Endodermal cell (in vitro differentiated cells): ENCODE results near the gene LYSMD3. TPM values are rescaled to one million over a fixed set of nuclear protein-coding genes. Genes with fewer than 3 reads are reported as not detected.

Source experiments
- DNase-seq: peaks from one replicate; pipeline ENCODE4 v3.0.0-alpha.2; 2017
- H3K27ac ChIP-seq: 2 replicates; pipeline ENCODE4 v1.5.1; 2013; ENCODE audit warnings: mild to moderate bottlenecking, low read depth, low read length, moderate library complexity
- H3K27me3 ChIP-seq: 2 replicates; pipeline ENCODE4 v1.6.1; 2013; ENCODE audit warnings: mild to moderate bottlenecking, low read length, moderate library complexity; ENCODE audit not compliant: insufficient read depth, control insufficient read depth, poor library complexity, severe bottlenecking
- H3K36me3 ChIP-seq: 2 replicates; pipeline ENCODE4 v1.7.0; 2013; ENCODE audit warnings: mild to moderate bottlenecking, low read length, moderate library complexity; ENCODE audit not compliant: control insufficient read depth, insufficient read depth
- H3K4me1 ChIP-seq: one replicate; pipeline ENCODE4 v1.7.0; 2013; ENCODE audit warnings: low read length; ENCODE audit not compliant: control insufficient read depth, insufficient read depth
- H3K4me3 ChIP-seq: 2 replicates; pipeline ENCODE4 v1.5.1; 2013; ENCODE audit warnings: mild to moderate bottlenecking, low read length, moderate library complexity
- H3K9ac ChIP-seq: 2 replicates; pipeline ENCODE4 v1.6.1; 2013; ENCODE audit warnings: mild to moderate bottlenecking, low read length, moderate library complexity; ENCODE audit not compliant: poor library complexity, severe bottlenecking; ENCODE audit errors: extremely low read depth
- H3K9me3 ChIP-seq: 2 replicates; pipeline ENCODE4 v1.6.1; 2013; ENCODE audit warnings: mild to moderate bottlenecking, low read length, moderate library complexity; ENCODE audit not compliant: control insufficient read depth
- H3K27ac Mint-ChIP-seq: 2 replicates; pipeline ENCODE4 v1.8.0; 2020; ENCODE audit warnings: mixed read lengths
- H3K27me3 Mint-ChIP-seq: 2 replicates; pipeline ENCODE4 v1.8.0; 2021; ENCODE audit warnings: mild to moderate bottlenecking, mixed read lengths; ENCODE audit not compliant: insufficient read depth
- H3K36me3 Mint-ChIP-seq: 2 replicates; pipeline ENCODE4 v1.8.0; 2020; ENCODE audit warnings: low read depth, mixed read lengths
- H3K4me1 Mint-ChIP-seq: 2 replicates; pipeline ENCODE4 v1.8.0; 2020; ENCODE audit warnings: mixed read lengths
- H3K4me3 Mint-ChIP-seq: 2 replicates; pipeline ENCODE4 v1.8.0; 2020; ENCODE audit warnings: mild to moderate bottlenecking, moderate library complexity, mixed read lengths
- H3K9me3 Mint-ChIP-seq: 2 replicates; pipeline ENCODE4 v1.8.0; 2020; ENCODE audit warnings: mild to moderate bottlenecking, mixed read lengths
- WGBS, 2 experiments: methylation state at CpG; one replicate each; pipeline versions ENCODE4 v1.1.5 to v1.1.7; 2013; ENCODE audit warnings: missing lambda C conversion rate in 2 of 2, mixed read lengths in 1 of 2; ENCODE audit not compliant: insufficient coverage in 1 of 2, insufficient read length in 1 of 2; 5-methylcytosine and 5-hydroxymethylcytosine counted together
- total RNA-seq, 2 donors: library from RNA; stranded (reverse); fragmentation: NEBNext Ultra II Directional in 1 of 2; extraction: Animal tissue kit (Norgen Biotek cat#: 25700) in 1 of 2; gene quantifications; 2 replicates in 1 of 2; 3 replicates in 1 of 2; pipeline ENCODE4 v1.2.1, GENCODE V29; 2021
- TF ChIP-seq, protein P1 (sequence below): fragments of 200-600 bp; sonication (generic); conservative IDR thresholded peaks from 2 replicates; pipeline ENCODE4 v1.5.0; 2021; ENCODE audit warnings: antibody characterized with exemption, mild to moderate bottlenecking

The LYSMD3 gene
- total RNA-seq, 2 donors from 2014 or later = 18.2 to 18.7 TPM

DNA sequence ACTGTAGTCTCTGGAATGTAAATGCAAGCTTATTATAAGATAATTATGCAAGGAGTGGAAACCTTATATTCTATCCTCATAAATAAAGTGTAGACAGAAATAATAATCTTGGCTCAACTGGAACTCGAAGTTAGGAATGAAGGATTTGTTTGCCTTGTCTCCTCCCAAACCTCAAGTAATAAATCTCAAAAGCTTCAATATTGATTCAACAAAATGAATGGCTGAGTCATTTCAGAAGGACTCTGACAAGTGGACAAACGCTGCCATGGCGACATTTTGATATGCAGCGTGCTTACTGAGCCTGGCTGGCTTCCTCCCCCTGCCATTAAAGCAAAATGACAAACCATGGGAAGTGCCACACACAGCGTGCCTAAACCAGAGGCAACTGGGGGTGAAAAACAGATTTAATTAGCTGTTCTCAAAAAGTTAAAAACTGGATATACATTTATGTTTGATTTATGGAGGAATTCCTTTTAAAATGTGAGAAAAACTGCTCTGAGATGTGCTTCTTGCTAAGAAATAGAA lies 18.7 kb upstream of the LYSMD3 start:
- Histone ChIP-seq H3K27ac (peak overlapping the region; percentile 86), H3K36me3 (no peaks in the 10 kb centered on the region), H3K9me3 (no peaks in the 10 kb centered on the region), H3K4me3 (no peak overlapping the region), H3K4me1 (no peaks in the 10 kb centered on the region), H3K27me3 (no peaks in the 10 kb centered on the region), H3K9ac (no peak overlapping the region)
- TF ChIP-seq, protein P1, sequence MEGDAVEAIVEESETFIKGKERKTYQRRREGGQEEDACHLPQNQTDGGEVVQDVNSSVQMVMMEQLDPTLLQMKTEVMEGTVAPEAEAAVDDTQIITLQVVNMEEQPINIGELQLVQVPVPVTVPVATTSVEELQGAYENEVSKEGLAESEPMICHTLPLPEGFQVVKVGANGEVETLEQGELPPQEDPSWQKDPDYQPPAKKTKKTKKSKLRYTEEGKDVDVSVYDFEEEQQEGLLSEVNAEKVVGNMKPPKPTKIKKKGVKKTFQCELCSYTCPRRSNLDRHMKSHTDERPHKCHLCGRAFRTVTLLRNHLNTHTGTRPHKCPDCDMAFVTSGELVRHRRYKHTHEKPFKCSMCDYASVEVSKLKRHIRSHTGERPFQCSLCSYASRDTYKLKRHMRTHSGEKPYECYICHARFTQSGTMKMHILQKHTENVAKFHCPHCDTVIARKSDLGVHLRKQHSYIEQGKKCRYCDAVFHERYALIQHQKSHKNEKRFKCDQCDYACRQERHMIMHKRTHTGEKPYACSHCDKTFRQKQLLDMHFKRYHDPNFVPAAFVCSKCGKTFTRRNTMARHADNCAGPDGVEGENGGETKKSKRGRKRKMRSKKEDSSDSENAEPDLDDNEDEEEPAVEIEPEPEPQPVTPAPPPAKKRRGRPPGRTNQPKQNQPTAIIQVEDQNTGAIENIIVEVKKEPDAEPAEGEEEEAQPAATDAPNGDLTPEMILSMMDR = no peak
- Mint-ChIP-seq H3K36me3 (no peaks in the 10 kb centered on the region), H3K27ac (no peak overlapping the region), H3K27me3 (no peaks in the 10 kb centered on the region), H3K9me3 (peaks cover 3% of the 10 kb centered on the region), H3K4me3 (no peak overlapping the region), H3K4me1 (peaks cover 38% of the 10 kb centered on the region)
- no peak for DNase-seq
- 54 to 75% methylated on average over 3 to 5 of the region's 5 CpGs for WGBS, 2 experiments

DNA sequence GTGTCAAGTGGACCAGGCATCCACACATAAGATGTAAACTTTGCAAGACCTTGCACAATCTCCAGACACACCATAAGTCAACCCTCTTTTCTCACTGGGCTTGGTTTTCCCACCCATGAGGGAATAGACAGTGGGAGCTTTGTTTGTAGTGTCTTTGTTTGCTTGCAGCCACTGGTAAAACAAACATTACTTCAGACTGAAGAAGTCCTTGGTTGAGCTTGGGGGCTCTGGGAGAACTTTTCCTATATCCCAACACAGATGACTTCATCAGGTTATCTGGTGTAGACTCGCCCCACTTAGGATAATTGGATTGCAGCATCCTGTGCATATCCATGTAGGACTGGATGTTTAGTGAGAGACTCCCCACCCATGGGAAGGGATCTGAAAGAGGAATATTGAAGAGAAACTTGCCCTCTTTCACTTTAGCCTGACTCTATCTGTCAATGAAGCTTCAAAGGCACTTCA lies 17.7 kb upstream of the LYSMD3 start:
- no peaks in the 10 kb centered on the region for H3K9me3 ChIP-seq
- no peaks in the 10 kb centered on the region for H3K36me3 Mint-ChIP-seq
- H3K27me3 ChIP-seq = no peaks in the 10 kb centered on the region
- H3K27ac ChIP-seq = peak overlapping the region; percentile 59
- H3K27ac Mint-ChIP-seq = no peak overlapping the region
- TF ChIP-seq, protein P1 = no peak
- 100% methylated on average over 1 of the region's 1 CpG; no CpG with 5 or more reads in 1 of the 2 experiments for WGBS, 2 experiments
- no peak overlapping the region for H3K9ac ChIP-seq
- no peaks in the 10 kb centered on the region for H3K36me3 ChIP-seq
- H3K4me3 Mint-ChIP-seq = no peak overlapping the region
- H3K27me3 Mint-ChIP-seq = no peaks in the 10 kb centered on the region
- H3K9me3 Mint-ChIP-seq = peaks cover 3% of the 10 kb centered on the region
- no peak overlapping the region for H3K4me3 ChIP-seq
- H3K4me1 ChIP-seq = no peaks in the 10 kb centered on the region
- peaks cover 35% of the 10 kb centered on the region for H3K4me1 Mint-ChIP-seq
- DNase-seq = no peak

DNA sequence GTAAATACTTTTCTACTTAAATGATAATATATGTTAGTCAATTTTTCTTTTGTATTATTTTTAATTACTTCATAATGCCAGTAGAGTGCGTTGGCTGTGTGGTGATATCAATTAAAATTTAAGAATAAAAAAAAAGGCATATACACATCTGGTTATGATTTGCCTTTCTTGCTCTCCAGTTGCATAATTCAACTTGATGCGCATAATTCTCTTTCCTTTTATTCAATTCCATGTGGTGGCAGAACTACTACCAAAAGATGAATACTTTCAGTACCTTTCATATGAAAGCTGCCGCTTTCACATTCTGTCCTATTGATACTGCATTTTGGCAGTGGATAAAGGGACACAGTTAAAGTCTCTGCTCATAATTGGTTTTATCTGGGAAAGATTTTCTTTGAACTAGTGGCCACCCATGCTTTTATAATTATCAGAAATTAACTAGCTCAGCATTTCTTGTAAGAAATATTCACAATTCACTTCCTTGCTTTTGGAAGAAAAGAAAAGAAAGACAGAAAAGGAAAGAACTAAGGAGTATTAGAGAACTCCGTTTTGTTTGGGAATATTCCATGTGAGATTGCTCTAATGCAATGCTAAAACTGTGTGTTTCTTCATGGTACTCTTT lies 16.9 kb upstream of the LYSMD3 start:
- no peak overlapping the region for H3K4me3 ChIP-seq
- H3K27me3 ChIP-seq = no peaks in the 10 kb centered on the region
- no peak overlapping the region for H3K27ac ChIP-seq
- no peaks in the 10 kb centered on the region for H3K36me3 ChIP-seq
- TF ChIP-seq, protein P1 = no peak
- Mint-ChIP-seq H3K4me1 (peaks cover 31% of the 10 kb centered on the region), H3K36me3 (no peaks in the 10 kb centered on the region), H3K9me3 (peaks cover 5% of the 10 kb centered on the region), H3K27me3 (no peaks in the 10 kb centered on the region), H3K4me3 (no peak overlapping the region), H3K27ac (no peak overlapping the region)
- no peaks in the 10 kb centered on the region for H3K9me3 ChIP-seq
- DNase-seq = no peak
- no peaks in the 10 kb centered on the region for H3K4me1 ChIP-seq
- no peak overlapping the region for H3K9ac ChIP-seq
- 91 to 92% methylated on average over 2 to 3 of the region's 4 CpGs for WGBS, 2 experiments
